K562 (cell line): ENCODE data around the gene CAMK2N1. TPM values are rescaled to one million over a fixed set of nuclear protein-coding genes. Genes with fewer than 3 reads are reported as not detected.

Source experiments
- CBX1 ChIP-seq: sonication (generic); IDR thresholded peaks from 2 replicates; pipeline ENCODE4 v1.6.1; 2016; ENCODE audit warnings: antibody characterized with exemption, low read depth, mild to moderate bottlenecking
- CC2D1A ChIP-seq: fragments of 450-650 bp; IDR thresholded peaks from 2 replicates; pipeline ENCODE4 v1.6.1; 2017; ENCODE audit warnings: mild to moderate bottlenecking
- CREB1 ChIP-seq, 2 experiments: sonication (generic) in 1 of 2; formaldehyde crosslinking in 1 of 2; IDR thresholded peaks; 2 replicates each; pipeline versions ENCODE4 v1.6.1 to v1.8.0; 2012 to 2022; ENCODE audit warnings: inconsistent platforms in 1 of 2, mild to moderate bottlenecking in 1 of 2, missing genetic modification reagents in 1 of 2, moderate library complexity in 1 of 2
- FUS ChIP-seq: fragments of 200-400 bp; formaldehyde crosslinking; optimal IDR thresholded peaks from 2 replicates; pipeline ENCODE3; 2017; ENCODE audit warnings: low read depth, low read length
- KAT7 ChIP-seq: sonication (generic); formaldehyde crosslinking; IDR thresholded peaks from 2 replicates; pipeline ENCODE4 v1.8.0; 2022; ENCODE audit warnings: missing genetic modification reagents, mild to moderate bottlenecking, borderline replicate concordance
- NBN ChIP-seq: fragments of 450-650 bp; IDR thresholded peaks from 2 replicates; pipeline ENCODE4 v1.6.1; 2016; ENCODE audit warnings: low read depth, mild to moderate bottlenecking
- NFE2 ChIP-seq: IDR thresholded peaks from 2 replicates; pipeline ENCODE4 v1.6.1; 2014; ENCODE audit warnings: antibody characterized with exemption, low read depth
- PATZ1 ChIP-seq: fragments of 250-450 bp; sonication (Bioruptor Pico); IDR thresholded peaks from 2 replicates; pipeline ENCODE4 v1.5.0; 2020; ENCODE audit warnings: mild to moderate bottlenecking, borderline replicate concordance
- POLR2B ChIP-seq: fragments of 450-650 bp; IDR thresholded peaks from 2 replicates; pipeline ENCODE4 v1.6.1; 2018; ENCODE audit warnings: low read depth; ENCODE audit not compliant: partially characterized antibody
- SIRT6 ChIP-seq: IDR thresholded peaks from one replicate; pipeline ENCODE4 v1.6.1; 2012; ENCODE audit warnings: low read depth, mild to moderate bottlenecking, control low read depth, inconsistent platforms, low read length, moderate library complexity
- TAF7 ChIP-seq: fragments of 450-650 bp; IDR thresholded peaks from 2 replicates; pipeline ENCODE4 v1.6.1; 2016; ENCODE audit warnings: missing genetic modification characterization, missing compliant biosample characterization
- XRCC5 ChIP-seq: fragments of 200-400 bp; formaldehyde crosslinking; IDR thresholded peaks from 2 replicates; pipeline ENCODE4 v1.6.1; 2017; ENCODE audit warnings: low read depth, mild to moderate bottlenecking, low read length
- ZNF146 ChIP-seq: IDR thresholded peaks from one replicate; pipeline ENCODE4 v1.6.1; 2018; ENCODE audit warnings: missing compliant biosample characterization; ENCODE audit not compliant: unreplicated experiment
- polyA plus RNA-seq, 8 experiments: library from polyadenylated mRNA; depleted of rRNA in 4 of 8; stranded (reverse) in 5 of 8; unstranded in 3 of 8; fragments of >200 nt; fragmentation: Nextera tagmentation in 2 of 8; fragmentation: Illumina TruSeq in 1 of 8; extraction: Ambion mirVana in 2 of 8; extraction: Trizol in 1 of 8; gene quantifications; 2 replicates each; pipeline versions ENCODE4 v1.2.1 to v1.2.3, GENCODE V29; 2011 to 2014; ENCODE audit warnings: inconsistent platforms in 1 of 8, missing spikeins in 1 of 8
- total RNA-seq, 7 experiments: library from RNA; depleted of rRNA in 6 of 7; stranded (reverse); fragments of >200 nt in 6 of 7; fragmentation: Illumina TruSeq in 2 of 7; extraction: Trizol in 2 of 7; gene quantifications; 2 replicates each; pipeline versions ENCODE4 v1.2.1 to v1.2.3, GENCODE V29; 2011 to 2021; ENCODE audit warnings: low replicate concordance in 1 of 7
- TF ChIP-seq, protein P1 (sequence below): fragments of 450-650 bp; IDR thresholded peaks from 2 replicates; pipeline ENCODE4 v1.6.1; 2016; ENCODE audit warnings: borderline replicate concordance
- TF ChIP-seq, protein P2 (sequence below): fragments of 200-800 bp; sonication (Bioruptor generic); IDR thresholded peaks from 2 replicates; pipeline ENCODE4 v1.6.1; 2017; ENCODE audit warnings: missing genetic modification characterization, missing compliant biosample characterization
- TF ChIP-seq, protein P3 (sequence below), 2 experiments: fragments of 450-650 bp in 1 of 2; sonication (generic) in 1 of 2; formaldehyde crosslinking in 1 of 2; IDR thresholded peaks in 1 of 2; conservative IDR thresholded peaks in 1 of 2; 2 replicates each; pipeline versions ENCODE4 v1.6.1 to v1.8.1; 2016 to 2023; ENCODE audit warnings: mild to moderate bottlenecking in 2 of 2, moderate library complexity in 2 of 2, inconsistent platforms in 1 of 2, missing genetic modification reagents in 1 of 2

Gene CAMK2N1
- total and polyA plus RNA-seq, 9 of the 15 experiments (the other 6 are each of a cell fraction or from before 2014, with no cell fraction given), result 0.09 to 1.4 (median 0.34) TPM

DNA sequence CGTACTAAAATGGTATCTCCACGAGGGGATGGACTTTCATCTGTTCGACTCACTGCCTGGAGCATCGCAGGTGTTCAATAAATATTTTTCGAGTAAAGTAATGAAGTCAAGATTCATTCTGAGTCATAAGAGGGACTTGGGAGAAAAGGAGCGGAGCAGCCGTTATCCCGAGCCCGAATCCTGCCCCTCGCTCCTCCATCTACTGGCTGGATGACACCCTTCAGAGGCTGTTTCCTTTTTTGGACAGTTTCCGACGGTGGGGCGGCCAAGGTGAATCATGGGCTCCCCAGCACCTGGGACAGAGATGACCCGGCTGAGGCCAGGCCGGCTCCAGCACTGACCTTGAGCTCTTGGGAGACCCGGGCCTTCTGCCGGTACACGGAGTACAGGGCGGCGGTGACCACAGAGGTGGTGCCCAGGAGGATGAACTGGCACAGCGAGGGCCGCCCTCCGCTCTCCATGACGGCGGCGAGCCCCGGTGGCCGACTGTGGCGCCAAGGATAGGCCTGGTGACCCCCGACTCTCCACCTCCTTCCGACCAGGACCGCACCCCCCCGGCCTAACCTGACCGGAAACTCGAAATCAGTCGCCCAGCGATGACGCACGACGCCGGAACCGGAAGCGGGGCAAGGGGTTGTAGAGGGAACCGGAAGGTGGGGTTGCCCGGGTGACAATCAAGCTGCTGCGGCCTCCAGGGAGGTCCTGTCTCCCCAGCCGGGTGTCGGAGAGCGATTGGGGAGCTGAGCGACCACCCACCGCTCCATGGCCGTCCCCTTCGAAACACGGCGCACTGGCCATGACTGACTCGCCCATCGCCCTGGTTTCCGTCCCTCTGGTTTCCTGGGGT is 21.8 kb upstream of the CAMK2N1 start, which contains the start of gene MUL1 (continued):
- TF ChIP-seq PATZ1 (CRISPR knock-in tag) (0 out of 2 replicates have a peak, but pooled peaks have one; percentile 65), XRCC5 (0 out of 2 replicates have a peak, but pooled peaks have one; percentile 22), CREB1 (IDR thresholded peaks at IDR 0.05) (peak; percentile 97), CREB1 (CRISPR knock-in tag; IDR thresholded peaks at IDR 0.05) (peak; percentile 97), FUS (no peak), TAF7 (tag) (0 out of 2 replicates have a peak, but pooled peaks have one; percentile 61), KAT7 (peak; percentile 56; the same call in 1 of the 2 replicates), NFE2 (peak; percentile 1; the same call in 1 of the 2 replicates), SIRT6 (no peak), CBX1 (peak; percentile 92), NBN (no peak), POLR2B (peak; percentile 62), CC2D1A (peak; percentile 69), ZNF146 (CRISPR knock-in tag) (no peak)
- TF ChIP-seq, protein P1, sequence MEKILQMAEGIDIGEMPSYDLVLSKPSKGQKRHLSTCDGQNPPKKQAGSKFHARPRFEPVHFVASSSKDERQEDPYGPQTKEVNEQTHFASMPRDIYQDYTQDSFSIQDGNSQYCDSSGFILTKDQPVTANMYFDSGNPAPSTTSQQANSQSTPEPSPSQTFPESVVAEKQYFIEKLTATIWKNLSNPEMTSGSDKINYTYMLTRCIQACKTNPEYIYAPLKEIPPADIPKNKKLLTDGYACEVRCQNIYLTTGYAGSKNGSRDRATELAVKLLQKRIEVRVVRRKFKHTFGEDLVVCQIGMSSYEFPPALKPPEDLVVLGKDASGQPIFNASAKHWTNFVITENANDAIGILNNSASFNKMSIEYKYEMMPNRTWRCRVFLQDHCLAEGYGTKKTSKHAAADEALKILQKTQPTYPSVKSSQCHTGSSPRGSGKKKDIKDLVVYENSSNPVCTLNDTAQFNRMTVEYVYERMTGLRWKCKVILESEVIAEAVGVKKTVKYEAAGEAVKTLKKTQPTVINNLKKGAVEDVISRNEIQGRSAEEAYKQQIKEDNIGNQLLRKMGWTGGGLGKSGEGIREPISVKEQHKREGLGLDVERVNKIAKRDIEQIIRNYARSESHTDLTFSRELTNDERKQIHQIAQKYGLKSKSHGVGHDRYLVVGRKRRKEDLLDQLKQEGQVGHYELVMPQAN, result peak; percentile 91
- TF ChIP-seq, protein P2, sequence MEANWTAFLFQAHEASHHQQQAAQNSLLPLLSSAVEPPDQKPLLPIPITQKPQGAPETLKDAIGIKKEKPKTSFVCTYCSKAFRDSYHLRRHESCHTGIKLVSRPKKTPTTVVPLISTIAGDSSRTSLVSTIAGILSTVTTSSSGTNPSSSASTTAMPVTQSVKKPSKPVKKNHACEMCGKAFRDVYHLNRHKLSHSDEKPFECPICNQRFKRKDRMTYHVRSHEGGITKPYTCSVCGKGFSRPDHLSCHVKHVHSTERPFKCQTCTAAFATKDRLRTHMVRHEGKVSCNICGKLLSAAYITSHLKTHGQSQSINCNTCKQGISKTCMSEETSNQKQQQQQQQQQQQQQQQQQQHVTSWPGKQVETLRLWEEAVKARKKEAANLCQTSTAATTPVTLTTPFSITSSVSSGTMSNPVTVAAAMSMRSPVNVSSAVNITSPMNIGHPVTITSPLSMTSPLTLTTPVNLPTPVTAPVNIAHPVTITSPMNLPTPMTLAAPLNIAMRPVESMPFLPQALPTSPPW (CRISPR knock-in tag), result peak; percentile 97
- TF ChIP-seq, protein P3, sequence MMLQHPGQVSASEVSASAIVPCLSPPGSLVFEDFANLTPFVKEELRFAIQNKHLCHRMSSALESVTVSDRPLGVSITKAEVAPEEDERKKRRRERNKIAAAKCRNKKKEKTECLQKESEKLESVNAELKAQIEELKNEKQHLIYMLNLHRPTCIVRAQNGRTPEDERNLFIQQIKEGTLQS (IDR thresholded peaks at IDR 0.05), result peak; percentile 62; the same call in 1 of the 2 replicates
- TF ChIP-seq, protein P3 (CRISPR knock-in tag; conservative IDR thresholded peaks at IDR 0.05), result no peak
